ENCODE results near the gene CENPX.
A peak's percentile ranks its signal among the peaks of the same experiment; 100 is the strongest.

Gene CENPX

GRCh38 chr17:82022310-82022980 lies at the start of gene CENPX:
CENPX (minus strand) TSS chr17:82022878; CDS start chr17:82022861, 17 bp downstream.
- no peak for DNase-seq

- DNase-seq: no peak
These were observed 47.9 kb upstream of the CENPX start for GRCh38 chr17:82070611-82071010.

- peak; percentile 93 for DNase-seq
These were observed 43.1 kb upstream of the CENPX start, which contains the start of gene DUS1L for GRCh38 chr17:82065638-82066303. DUS1L (minus strand) TSS chr17:82065804; CDS start chr17:82065059, 745 bp downstream.

- no peak for DNase-seq
These were observed 42.5 kb upstream of the CENPX start for GRCh38 chr17:82065193-82065637.

GRCh38 chr17:82064433-82065192 lies 41.9 kb upstream of the CENPX start:
- DNase-seq: no peak

- DNase-seq: no peak
These were observed 41.0 kb upstream of the CENPX start for GRCh38 chr17:82063424-82064415.

- no peak for DNase-seq
These were observed 40.3 kb upstream of the CENPX start for GRCh38 chr17:82062984-82063368.

- DNase-seq: no peak
These were observed 39.7 kb upstream of the CENPX start for GRCh38 chr17:82062076-82062983.

GRCh38 chr17:82061047-82061925 lies 38.6 kb upstream of the CENPX start:
- DNase-seq: no peak

GRCh38 chr17:82060614-82061013 lies 37.9 kb upstream of the CENPX start:
- no peak for DNase-seq

GRCh38 chr17:82060001-82060380 lies 37.3 kb upstream of the CENPX start:
- no peak for DNase-seq

GRCh38 chr17:82059272-82060000 lies 36.8 kb upstream of the CENPX start:
- DNase-seq: no peak

GRCh38 chr17:82058855-82059249 lies 36.2 kb upstream of the CENPX start:
- no peak for DNase-seq

GRCh38 chr17:82058230-82058854 lies 35.7 kb upstream of the CENPX start:
- no peak for DNase-seq

- DNase-seq: no peak
These were observed 34.3 kb upstream of the CENPX start for GRCh38 chr17:82056729-82057621.

- DNase-seq: no peak
These were observed 33.5 kb upstream of the CENPX start for GRCh38 chr17:82055965-82056728.
